ENCODE measurements around the gene KXD1. TPM values are rescaled to one million over a fixed set of nuclear protein-coding genes. Genes with fewer than 3 reads are reported as not detected.

KXD1 gene
- total RNA-seq (2014; rRNA removed; shearing (Covaris generic)): 190 and 202 TPM in 2 replicates

- H3K36me3 ChIP-seq (replicated peaks; ENCODE audit: control insufficient read depth, insufficient read depth, low read length): peaks cover 4% of the 10 kb centered on the region
- DNase-seq: peak; percentile 96
- no peaks in the 10 kb centered on the region for H3K27me3 ChIP-seq (ENCODE audit: control insufficient read depth, insufficient read depth, low read length)
- H3K4me3 ChIP-seq (ENCODE audit: insufficient read depth, low read depth, low read length): peak within 1 kb of the TSS; percentile 90
Measured at GRCh38 chr19:18557411-18558201, at the start of gene KXD1. Gene KXD1, plus strand, starts transcription at chr19:18557870. Its CDS starts 4,187 bp downstream, at chr19:18562057.

GRCh38 chr19:18508585-18508984 is 49.1 kb upstream of the KXD1 start:
- no peak for DNase-seq
- Histone ChIP-seq H3K4me3 (ENCODE audit: insufficient read depth, low read depth, low read length) (no peak overlapping the region), H3K27me3 (ENCODE audit: control insufficient read depth, insufficient read depth, low read length) (no peaks in the 10 kb centered on the region), H3K36me3 (replicated peaks; ENCODE audit: control insufficient read depth, insufficient read depth, low read length) (no peaks in the 10 kb centered on the region)

- DNase-seq: no peak
- no peaks in the 10 kb centered on the region for H3K27me3 ChIP-seq (ENCODE audit: control insufficient read depth, insufficient read depth, low read length)
- H3K36me3 ChIP-seq (replicated peaks; ENCODE audit: control insufficient read depth, insufficient read depth, low read length): no peaks in the 10 kb centered on the region
- no peak overlapping the region for H3K4me3 ChIP-seq (ENCODE audit: insufficient read depth, low read depth, low read length)
Measured at GRCh38 chr19:18510216-18510615, 47.5 kb upstream of the KXD1 start.

GRCh38 chr19:18513868-18514267 is 43.8 kb upstream of the KXD1 start:
- Histone ChIP-seq H3K4me3 (ENCODE audit: insufficient read depth, low read depth, low read length) (no peak overlapping the region), H3K36me3 (replicated peaks; ENCODE audit: control insufficient read depth, insufficient read depth, low read length) (no peaks in the 10 kb centered on the region), H3K27me3 (ENCODE audit: control insufficient read depth, insufficient read depth, low read length) (no peaks in the 10 kb centered on the region)
- DNase-seq: no peak

- DNase-seq: no peak
- Histone ChIP-seq H3K27me3 (ENCODE audit: control insufficient read depth, insufficient read depth, low read length) (no peaks in the 10 kb centered on the region), H3K36me3 (replicated peaks; ENCODE audit: control insufficient read depth, insufficient read depth, low read length) (no peaks in the 10 kb centered on the region), H3K4me3 (ENCODE audit: insufficient read depth, low read depth, low read length) (no peak overlapping the region)
Measured at GRCh38 chr19:18514800-18515682, 42.6 kb upstream of the KXD1 start.

GRCh38 chr19:18515959-18516358 is 41.7 kb upstream of the KXD1 start:
- no peaks in the 10 kb centered on the region for H3K36me3 ChIP-seq (replicated peaks; ENCODE audit: control insufficient read depth, insufficient read depth, low read length)
- H3K4me3 ChIP-seq (ENCODE audit: insufficient read depth, low read depth, low read length): no peak overlapping the region
- no peak for DNase-seq
- H3K27me3 ChIP-seq (ENCODE audit: control insufficient read depth, insufficient read depth, low read length): no peaks in the 10 kb centered on the region

- Histone ChIP-seq H3K27me3 (ENCODE audit: control insufficient read depth, insufficient read depth, low read length) (no peaks in the 10 kb centered on the region), H3K4me3 (ENCODE audit: insufficient read depth, low read depth, low read length) (no peak overlapping the region), H3K36me3 (replicated peaks; ENCODE audit: control insufficient read depth, insufficient read depth, low read length) (no peaks in the 10 kb centered on the region)
- DNase-seq: no peak
Measured at GRCh38 chr19:18517606-18518005, 40.1 kb upstream of the KXD1 start.

GRCh38 chr19:18518639-18519038 is 39.0 kb upstream of the KXD1 start:
- Histone ChIP-seq H3K36me3 (replicated peaks; ENCODE audit: control insufficient read depth, insufficient read depth, low read length) (no peaks in the 10 kb centered on the region), H3K4me3 (ENCODE audit: insufficient read depth, low read depth, low read length) (no peak overlapping the region), H3K27me3 (ENCODE audit: control insufficient read depth, insufficient read depth, low read length) (no peaks in the 10 kb centered on the region)
- no peak for DNase-seq

- peak overlapping the region; percentile 99 for H3K4me3 ChIP-seq (ENCODE audit: insufficient read depth, low read depth, low read length)
- no peaks in the 10 kb centered on the region for H3K27me3 ChIP-seq (ENCODE audit: control insufficient read depth, insufficient read depth, low read length)
- peak; percentile 79 for DNase-seq
- H3K36me3 ChIP-seq (replicated peaks; ENCODE audit: control insufficient read depth, insufficient read depth, low read length): no peaks in the 10 kb centered on the region
Measured at GRCh38 chr19:18519962-18520847, 37.5 kb upstream of the KXD1 start.

GRCh38 chr19:18520848-18521691 is 36.6 kb upstream of the KXD1 start:
- Histone ChIP-seq H3K27me3 (ENCODE audit: control insufficient read depth, insufficient read depth, low read length) (no peaks in the 10 kb centered on the region), H3K36me3 (replicated peaks; ENCODE audit: control insufficient read depth, insufficient read depth, low read length) (no peaks in the 10 kb centered on the region), H3K4me3 (ENCODE audit: insufficient read depth, low read depth, low read length) (peak overlapping the region; percentile 99)
- DNase-seq: peak; percentile 73

GRCh38 chr19:18521692-18522123 is 36.0 kb upstream of the KXD1 start, which contains the start of gene ELL:
Gene ELL, minus strand, starts transcription at chr19:18522070. Its CDS starts 15 bp downstream, at chr19:18522055.
- peak within 1 kb of the TSS; percentile 99 for H3K4me3 ChIP-seq (ENCODE audit: insufficient read depth, low read depth, low read length)
- no peaks in the 10 kb centered on the region for H3K27me3 ChIP-seq (ENCODE audit: control insufficient read depth, insufficient read depth, low read length)
- no peaks in the 10 kb centered on the region for H3K36me3 ChIP-seq (replicated peaks; ENCODE audit: control insufficient read depth, insufficient read depth, low read length)
- no peak for DNase-seq

- Histone ChIP-seq H3K4me3 (ENCODE audit: insufficient read depth, low read depth, low read length) (peak overlapping the region; percentile 99; the same call in 1 of the 2 replicates), H3K27me3 (ENCODE audit: control insufficient read depth, insufficient read depth, low read length) (no peaks in the 10 kb centered on the region), H3K36me3 (replicated peaks; ENCODE audit: control insufficient read depth, insufficient read depth, low read length) (no peaks in the 10 kb centered on the region)
- peak; percentile 99 for DNase-seq
Measured at GRCh38 chr19:18522124-18522861, 35.4 kb upstream of the KXD1 start.

Data from H7 (cell line).